Middle frontal gyrus (tissue), 1 donor: ENCODE measurements around the gene SLX4IP.

Experiments used
- DNase-seq: peaks from one replicate; pipeline ENCODE4 v3.0.0-alpha.2; 2015; ENCODE audit warnings: low spot score; ENCODE audit errors: extremely low spot score

The SLX4IP gene

GRCh38 chr20:10520528-10520927 is 85.4 kb downstream of the SLX4IP start:
- DNase-seq = no peak

GRCh38 chr20:10521068-10521831 is 86.1 kb downstream of the SLX4IP start:
- DNase-seq = no peak

- no peak for DNase-seq
Observed at GRCh38 chr20:10521836-10522235, 86.7 kb downstream of the SLX4IP start.

- no peak for DNase-seq
Observed at GRCh38 chr20:10522328-10522727, 87.2 kb downstream of the SLX4IP start.

GRCh38 chr20:10523443-10523842 is 88.3 kb downstream of the SLX4IP start:
- no peak for DNase-seq

GRCh38 chr20:10524034-10524476 is 89.0 kb downstream of the SLX4IP start:
- DNase-seq = no peak

GRCh38 chr20:10524643-10525042 is 89.5 kb downstream of the SLX4IP start:
- no peak for DNase-seq

- no peak for DNase-seq
Observed at GRCh38 chr20:10527781-10528180, 92.7 kb downstream of the SLX4IP start.

- no peak for DNase-seq
Observed at GRCh38 chr20:10530883-10531282, 95.8 kb downstream of the SLX4IP start.

GRCh38 chr20:10531848-10532247 is 96.7 kb downstream of the SLX4IP start:
- no peak for DNase-seq

GRCh38 chr20:10532361-10532760 is 97.3 kb downstream of the SLX4IP start:
- DNase-seq = no peak

- DNase-seq = no peak
Observed at GRCh38 chr20:10536531-10536930, 101.4 kb downstream of the SLX4IP start.

GRCh38 chr20:10537850-10538480 is 102.9 kb downstream of the SLX4IP start:
- no peak for DNase-seq

- DNase-seq = no peak
Observed at GRCh38 chr20:10538768-10539167, 103.7 kb downstream of the SLX4IP start.

- DNase-seq = no peak
Observed at GRCh38 chr20:10539818-10540553, 104.9 kb downstream of the SLX4IP start.

GRCh38 chr20:10540636-10541493 is 105.8 kb downstream of the SLX4IP start:
- no peak for DNase-seq

GRCh38 chr20:10541668-10542411 is 106.7 kb downstream of the SLX4IP start:
- DNase-seq = no peak

GRCh38 chr20:10542442-10542841 is 107.3 kb downstream of the SLX4IP start:
- DNase-seq = no peak

- DNase-seq = no peak
Observed at GRCh38 chr20:10543480-10543879, 108.4 kb downstream of the SLX4IP start.

- DNase-seq = no peak
Observed at GRCh38 chr20:10547276-10548114, 112.4 kb downstream of the SLX4IP start.
